ENCODE data around the gene TOR3A.

The TOR3A gene

DNA sequence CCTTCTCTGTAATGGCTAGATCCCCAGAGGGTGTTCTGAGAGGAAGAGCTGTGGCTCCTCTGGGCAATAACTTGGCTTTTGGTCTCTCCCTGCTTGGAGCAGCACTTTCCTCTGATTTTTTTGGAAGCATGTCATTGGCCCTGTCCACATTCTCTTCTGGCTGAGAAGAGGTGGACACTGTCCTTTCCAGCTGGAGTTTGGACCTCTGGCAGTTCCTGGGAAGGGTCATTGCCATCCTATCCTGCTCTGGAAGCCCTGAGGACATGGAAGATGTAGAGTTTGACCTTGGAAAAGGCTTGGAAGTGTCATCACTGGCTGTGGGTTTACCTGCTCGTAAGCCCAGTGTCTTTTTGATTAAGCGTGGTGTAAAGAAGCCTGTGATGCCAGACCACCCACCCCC lies 26.8 kb downstream of the TOR3A start:
- Histone ChIP-seq H3K4me3 (replicated peaks; ENCODE audit: insufficient read depth, low read length) (no peak overlapping the region), H3K27me3 (ENCODE audit: insufficient read depth, poor library complexity, severe bottlenecking) (no peaks in the 10 kb centered on the region), H3K27ac (replicated peaks) (no peak overlapping the region)
- DNase-seq (ENCODE audit: low read depth in 1 of 2, low spot score in 1 of 2), result no peak
- TF ChIP-seq, protein P1, sequence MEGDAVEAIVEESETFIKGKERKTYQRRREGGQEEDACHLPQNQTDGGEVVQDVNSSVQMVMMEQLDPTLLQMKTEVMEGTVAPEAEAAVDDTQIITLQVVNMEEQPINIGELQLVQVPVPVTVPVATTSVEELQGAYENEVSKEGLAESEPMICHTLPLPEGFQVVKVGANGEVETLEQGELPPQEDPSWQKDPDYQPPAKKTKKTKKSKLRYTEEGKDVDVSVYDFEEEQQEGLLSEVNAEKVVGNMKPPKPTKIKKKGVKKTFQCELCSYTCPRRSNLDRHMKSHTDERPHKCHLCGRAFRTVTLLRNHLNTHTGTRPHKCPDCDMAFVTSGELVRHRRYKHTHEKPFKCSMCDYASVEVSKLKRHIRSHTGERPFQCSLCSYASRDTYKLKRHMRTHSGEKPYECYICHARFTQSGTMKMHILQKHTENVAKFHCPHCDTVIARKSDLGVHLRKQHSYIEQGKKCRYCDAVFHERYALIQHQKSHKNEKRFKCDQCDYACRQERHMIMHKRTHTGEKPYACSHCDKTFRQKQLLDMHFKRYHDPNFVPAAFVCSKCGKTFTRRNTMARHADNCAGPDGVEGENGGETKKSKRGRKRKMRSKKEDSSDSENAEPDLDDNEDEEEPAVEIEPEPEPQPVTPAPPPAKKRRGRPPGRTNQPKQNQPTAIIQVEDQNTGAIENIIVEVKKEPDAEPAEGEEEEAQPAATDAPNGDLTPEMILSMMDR (IDR thresholded peaks at IDR 0.05; ENCODE audit: insufficient read depth, low read length), result no peak
- TF ChIP-seq SPI1 (IDR thresholded peaks at IDR 0.05; ENCODE audit: borderline replicate concordance, low read depth), result no peak
- no peak for TF ChIP-seq GABPA (IDR thresholded peaks at IDR 0.05; ENCODE audit: low read depth)
- TF ChIP-seq, protein P2, sequence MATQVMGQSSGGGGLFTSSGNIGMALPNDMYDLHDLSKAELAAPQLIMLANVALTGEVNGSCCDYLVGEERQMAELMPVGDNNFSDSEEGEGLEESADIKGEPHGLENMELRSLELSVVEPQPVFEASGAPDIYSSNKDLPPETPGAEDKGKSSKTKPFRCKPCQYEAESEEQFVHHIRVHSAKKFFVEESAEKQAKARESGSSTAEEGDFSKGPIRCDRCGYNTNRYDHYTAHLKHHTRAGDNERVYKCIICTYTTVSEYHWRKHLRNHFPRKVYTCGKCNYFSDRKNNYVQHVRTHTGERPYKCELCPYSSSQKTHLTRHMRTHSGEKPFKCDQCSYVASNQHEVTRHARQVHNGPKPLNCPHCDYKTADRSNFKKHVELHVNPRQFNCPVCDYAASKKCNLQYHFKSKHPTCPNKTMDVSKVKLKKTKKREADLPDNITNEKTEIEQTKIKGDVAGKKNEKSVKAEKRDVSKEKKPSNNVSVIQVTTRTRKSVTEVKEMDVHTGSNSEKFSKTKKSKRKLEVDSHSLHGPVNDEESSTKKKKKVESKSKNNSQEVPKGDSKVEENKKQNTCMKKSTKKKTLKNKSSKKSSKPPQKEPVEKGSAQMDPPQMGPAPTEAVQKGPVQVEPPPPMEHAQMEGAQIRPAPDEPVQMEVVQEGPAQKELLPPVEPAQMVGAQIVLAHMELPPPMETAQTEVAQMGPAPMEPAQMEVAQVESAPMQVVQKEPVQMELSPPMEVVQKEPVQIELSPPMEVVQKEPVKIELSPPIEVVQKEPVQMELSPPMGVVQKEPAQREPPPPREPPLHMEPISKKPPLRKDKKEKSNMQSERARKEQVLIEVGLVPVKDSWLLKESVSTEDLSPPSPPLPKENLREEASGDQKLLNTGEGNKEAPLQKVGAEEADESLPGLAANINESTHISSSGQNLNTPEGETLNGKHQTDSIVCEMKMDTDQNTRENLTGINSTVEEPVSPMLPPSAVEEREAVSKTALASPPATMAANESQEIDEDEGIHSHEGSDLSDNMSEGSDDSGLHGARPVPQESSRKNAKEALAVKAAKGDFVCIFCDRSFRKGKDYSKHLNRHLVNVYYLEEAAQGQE (IDR thresholded peaks at IDR 0.05; ENCODE audit: insufficient replicate concordance, low read depth), result no peak
- no peak for TF ChIP-seq POLR2AphosphoS5 (IDR thresholded peaks at IDR 0.05; ENCODE audit: low read depth)

DNA sequence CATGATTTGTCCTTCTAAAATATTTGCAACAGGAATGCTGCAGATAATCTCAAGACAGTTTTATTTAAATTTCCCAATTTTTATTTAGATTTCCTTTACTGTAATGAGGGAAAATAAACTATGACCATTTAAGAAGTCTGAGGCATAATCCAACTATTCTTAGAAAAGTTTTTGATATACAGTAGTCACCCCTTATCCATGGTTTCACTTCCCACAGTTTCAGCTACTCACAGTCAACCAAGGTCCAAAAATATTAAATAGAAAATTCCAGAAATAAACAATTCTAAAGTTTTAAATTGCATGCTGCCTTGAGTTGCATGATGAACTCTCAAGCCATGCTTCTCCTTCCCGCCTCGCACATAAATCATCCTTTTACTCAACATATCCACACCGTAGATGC lies 33.3 kb downstream of the TOR3A start:
- Histone ChIP-seq H3K27ac (replicated peaks) (no peak overlapping the region), H3K4me3 (replicated peaks; ENCODE audit: insufficient read depth, low read length) (no peak overlapping the region), H3K27me3 (ENCODE audit: insufficient read depth, poor library complexity, severe bottlenecking) (no peaks in the 10 kb centered on the region)
- TF ChIP-seq, protein P1 (IDR thresholded peaks at IDR 0.05; ENCODE audit: insufficient read depth, low read length), result no peak
- no peak for TF ChIP-seq SPI1 (IDR thresholded peaks at IDR 0.05; ENCODE audit: borderline replicate concordance, low read depth)
- TF ChIP-seq, protein P2 (IDR thresholded peaks at IDR 0.05; ENCODE audit: insufficient replicate concordance, low read depth), result no peak
- TF ChIP-seq GABPA (IDR thresholded peaks at IDR 0.05; ENCODE audit: low read depth), result no peak
- TF ChIP-seq POLR2AphosphoS5 (IDR thresholded peaks at IDR 0.05; ENCODE audit: low read depth), result no peak
- DNase-seq (ENCODE audit: low read depth in 1 of 2, low spot score in 1 of 2), result no peak

DNA sequence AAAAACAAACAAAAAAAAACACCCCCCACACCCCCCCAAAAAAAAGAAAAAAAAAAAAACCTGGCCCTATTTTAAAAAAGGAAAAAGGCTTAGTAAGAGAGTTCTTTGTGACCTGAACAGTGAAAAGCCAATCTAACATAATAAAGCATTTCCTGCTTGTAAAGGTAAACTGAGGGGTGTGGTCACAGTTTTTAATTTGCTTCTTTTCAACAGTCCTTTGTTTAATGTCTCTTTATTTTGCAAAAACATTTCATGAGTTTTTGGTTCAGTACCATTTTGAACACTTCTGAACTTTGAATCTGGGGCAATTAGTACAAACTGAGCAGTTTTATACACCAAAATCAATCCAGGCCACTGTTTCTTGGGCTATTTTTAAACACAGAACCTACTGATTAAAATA lies 37.6 kb downstream of the TOR3A start:
- Histone ChIP-seq H3K27ac (replicated peaks) (no peak overlapping the region), H3K27me3 (ENCODE audit: insufficient read depth, poor library complexity, severe bottlenecking) (no peaks in the 10 kb centered on the region), H3K4me3 (replicated peaks; ENCODE audit: insufficient read depth, low read length) (no peak overlapping the region)
- DNase-seq (ENCODE audit: low read depth in 1 of 2, low spot score in 1 of 2), result no peak
- TF ChIP-seq, protein P2 (IDR thresholded peaks at IDR 0.05; ENCODE audit: insufficient replicate concordance, low read depth), result no peak
- TF ChIP-seq GABPA (IDR thresholded peaks at IDR 0.05; ENCODE audit: low read depth) (no peak), POLR2AphosphoS5 (IDR thresholded peaks at IDR 0.05; ENCODE audit: low read depth) (no peak), SPI1 (IDR thresholded peaks at IDR 0.05; ENCODE audit: borderline replicate concordance, low read depth) (no peak)
- TF ChIP-seq, protein P1 (IDR thresholded peaks at IDR 0.05; ENCODE audit: insufficient read depth, low read length), result no peak
